GM12873 (cell line): ENCODE results near the gene NFATC1.

Experiments
- TF ChIP-seq, protein P1 (sequence below): IDR thresholded peaks from 2 replicates; pipeline ENCODE4 v1.5.1; 2012; ENCODE audit warnings: low read depth, mild to moderate bottlenecking, moderate library complexity, low read length, control low read depth; ENCODE audit not compliant: insufficient read depth; ENCODE audit errors: missing control alignments

NFATC1 gene

DNA sequence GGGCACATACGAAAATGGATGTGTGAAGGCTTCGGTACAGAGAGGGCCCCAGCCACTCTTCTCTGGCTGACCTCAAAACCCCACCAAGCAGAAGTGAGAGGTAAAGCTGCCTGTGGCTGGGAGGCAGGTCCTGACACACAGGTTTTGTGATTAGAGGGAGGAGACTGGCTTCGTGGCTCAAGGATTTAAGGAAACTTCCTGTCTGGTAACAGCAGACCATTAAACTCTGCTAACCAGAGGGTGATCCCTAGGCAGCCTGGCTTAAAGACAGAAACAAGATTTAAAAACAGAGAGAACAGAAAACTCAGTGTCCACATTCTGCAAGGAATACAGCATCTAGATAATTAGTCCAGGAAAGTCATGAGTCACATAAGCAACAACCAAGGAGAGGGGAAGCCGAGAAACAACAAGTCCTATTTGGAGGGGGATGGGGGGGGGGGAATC lies 101.9 kb downstream of the NFATC1 start:
- TF ChIP-seq, protein P1, sequence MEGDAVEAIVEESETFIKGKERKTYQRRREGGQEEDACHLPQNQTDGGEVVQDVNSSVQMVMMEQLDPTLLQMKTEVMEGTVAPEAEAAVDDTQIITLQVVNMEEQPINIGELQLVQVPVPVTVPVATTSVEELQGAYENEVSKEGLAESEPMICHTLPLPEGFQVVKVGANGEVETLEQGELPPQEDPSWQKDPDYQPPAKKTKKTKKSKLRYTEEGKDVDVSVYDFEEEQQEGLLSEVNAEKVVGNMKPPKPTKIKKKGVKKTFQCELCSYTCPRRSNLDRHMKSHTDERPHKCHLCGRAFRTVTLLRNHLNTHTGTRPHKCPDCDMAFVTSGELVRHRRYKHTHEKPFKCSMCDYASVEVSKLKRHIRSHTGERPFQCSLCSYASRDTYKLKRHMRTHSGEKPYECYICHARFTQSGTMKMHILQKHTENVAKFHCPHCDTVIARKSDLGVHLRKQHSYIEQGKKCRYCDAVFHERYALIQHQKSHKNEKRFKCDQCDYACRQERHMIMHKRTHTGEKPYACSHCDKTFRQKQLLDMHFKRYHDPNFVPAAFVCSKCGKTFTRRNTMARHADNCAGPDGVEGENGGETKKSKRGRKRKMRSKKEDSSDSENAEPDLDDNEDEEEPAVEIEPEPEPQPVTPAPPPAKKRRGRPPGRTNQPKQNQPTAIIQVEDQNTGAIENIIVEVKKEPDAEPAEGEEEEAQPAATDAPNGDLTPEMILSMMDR: no peak

DNA sequence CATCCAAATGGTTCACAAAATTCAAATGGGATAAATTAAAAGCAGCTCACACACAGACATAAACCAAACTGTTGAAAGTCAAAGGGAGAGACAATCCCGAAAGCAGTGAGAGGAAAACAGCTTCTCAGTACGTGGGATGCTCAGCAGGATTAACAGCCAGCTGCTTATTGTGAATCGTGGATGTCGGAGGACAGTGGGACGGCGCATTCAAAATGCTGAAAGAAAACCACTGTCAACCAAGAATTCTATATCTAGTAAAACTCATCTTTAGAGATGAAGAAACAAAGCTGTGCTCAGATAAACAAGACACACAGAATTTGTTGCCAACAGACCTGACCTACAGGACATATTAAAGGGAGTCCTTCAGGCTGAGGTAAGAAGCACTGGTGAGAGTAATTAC lies 102.9 kb downstream of the NFATC1 start:
- TF ChIP-seq, protein P1: no peak

DNA sequence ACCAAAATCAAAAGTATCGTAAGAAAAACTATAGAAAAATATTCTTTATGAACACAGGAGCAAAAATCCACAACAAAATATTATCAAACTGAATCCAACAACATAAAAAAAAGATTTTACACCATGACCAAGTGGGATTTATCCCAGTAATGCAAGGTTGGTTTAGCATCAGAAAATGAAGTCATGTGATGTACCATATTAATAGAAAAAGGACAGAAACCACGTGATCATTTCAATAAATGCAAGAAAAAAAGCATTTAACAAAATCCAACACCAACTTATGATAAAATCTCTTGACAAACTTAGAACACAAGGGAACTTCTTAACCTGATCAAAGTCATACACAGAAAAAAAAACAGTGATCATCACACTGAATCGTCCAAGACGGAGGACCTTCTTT lies 105.3 kb downstream of the NFATC1 start:
- TF ChIP-seq, protein P1: no peak

DNA sequence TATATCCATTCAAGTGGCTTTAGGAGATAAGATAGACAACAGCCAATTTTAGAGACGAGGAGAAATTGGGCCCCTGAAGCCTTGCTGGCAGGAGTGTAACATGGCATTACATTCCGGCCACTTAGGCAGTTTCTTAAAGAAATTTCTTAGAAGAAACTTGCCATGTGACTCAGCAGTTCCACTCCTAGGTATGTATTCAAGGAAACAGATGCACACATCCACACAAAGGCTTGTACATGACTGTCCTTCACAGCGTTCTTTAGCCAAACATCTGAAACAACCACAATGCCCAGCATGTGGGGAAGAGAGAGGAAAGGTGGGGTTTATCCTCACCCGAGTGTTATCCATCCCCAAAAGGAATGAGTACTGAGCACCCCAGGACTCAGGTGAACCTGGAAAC lies 107.1 kb downstream of the NFATC1 start:
- TF ChIP-seq, protein P1: no peak

DNA sequence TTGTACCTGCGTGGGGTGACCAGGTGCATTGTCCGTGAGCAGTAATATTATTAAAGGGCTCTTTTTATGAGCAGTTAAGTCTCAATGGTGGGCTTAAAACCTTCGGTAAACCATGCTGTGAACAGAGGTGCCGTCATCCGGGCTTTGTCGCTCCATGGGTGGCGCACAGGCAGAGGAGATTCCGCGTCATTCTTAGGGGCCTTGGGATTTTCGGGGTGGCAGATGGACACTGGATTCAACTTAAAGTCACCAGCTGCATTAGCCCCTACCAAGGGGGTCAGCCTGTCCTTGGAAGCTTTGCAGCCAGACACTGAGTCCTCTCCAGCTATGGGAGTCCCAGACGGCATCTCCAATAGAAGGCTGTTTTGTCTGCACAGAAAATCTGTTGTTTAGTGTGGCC lies 107.7 kb downstream of the NFATC1 start:
- TF ChIP-seq, protein P1: no peak

DNA sequence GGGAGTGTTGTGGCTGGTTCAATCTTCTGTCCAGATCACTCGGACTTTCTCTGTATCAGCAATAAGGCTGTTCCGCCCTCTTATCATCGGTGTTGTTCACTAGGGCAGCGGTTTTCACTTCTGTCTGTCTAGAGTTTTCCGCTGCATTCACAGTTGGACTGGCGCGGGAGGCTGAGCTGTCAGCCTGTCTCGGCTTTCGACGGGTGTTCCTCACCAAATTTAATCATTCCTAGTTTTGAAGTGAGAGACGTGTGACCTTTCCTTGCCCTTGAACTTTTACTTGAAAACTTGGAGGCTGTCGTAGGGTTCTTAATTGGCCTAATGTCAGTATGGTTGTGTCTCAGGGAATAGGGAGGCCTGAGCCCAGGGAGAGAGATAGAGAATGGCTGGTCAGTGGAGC lies 108.3 kb downstream of the NFATC1 start:
- TF ChIP-seq, protein P1: no peak

DNA sequence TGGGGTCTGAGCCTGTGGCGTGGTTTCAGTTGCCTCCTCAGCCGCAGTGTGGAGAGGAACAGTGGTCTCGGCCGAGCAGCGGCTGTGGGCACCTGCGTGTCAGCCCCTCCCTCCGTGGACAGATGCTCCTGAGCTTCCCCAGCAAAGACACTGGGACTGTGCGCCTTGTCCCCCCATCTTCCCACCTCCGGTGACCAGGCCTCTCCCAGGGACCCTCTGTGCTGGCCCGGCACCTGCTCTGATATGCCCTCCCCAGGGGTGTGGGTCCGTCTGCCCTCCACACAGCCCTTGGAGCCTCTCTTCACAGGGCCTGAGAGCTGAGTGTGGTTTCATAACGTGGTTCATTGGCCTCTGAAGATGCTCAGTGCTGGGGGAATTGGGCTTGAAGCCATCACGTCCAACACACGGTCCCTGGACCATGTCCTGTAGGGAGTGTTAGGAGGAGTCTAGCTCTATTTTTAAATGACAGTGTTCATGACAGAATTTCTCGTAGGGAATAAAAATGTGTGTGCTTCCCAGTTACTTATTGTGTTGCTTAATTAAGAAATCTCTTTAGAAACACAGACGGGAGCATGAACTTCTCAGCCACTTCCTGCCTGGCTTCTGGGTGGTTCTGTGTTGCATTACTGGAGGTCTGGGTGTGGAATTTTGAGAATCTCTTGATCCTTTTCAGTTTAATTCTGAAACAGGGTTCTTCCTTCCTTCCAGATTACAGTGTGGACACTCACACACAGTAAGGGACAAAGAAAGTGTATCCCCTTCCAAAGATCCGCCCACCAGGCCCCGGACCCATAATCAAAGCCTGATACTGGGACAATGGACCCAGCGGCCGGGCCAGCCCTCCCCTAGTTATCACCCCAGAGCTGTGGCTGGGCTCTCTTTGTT lies 110.7 kb downstream of the NFATC1 start:
- TF ChIP-seq, protein P1: no peak
